ENCODE results near the gene ZSCAN1.

The ZSCAN1 gene

DNA sequence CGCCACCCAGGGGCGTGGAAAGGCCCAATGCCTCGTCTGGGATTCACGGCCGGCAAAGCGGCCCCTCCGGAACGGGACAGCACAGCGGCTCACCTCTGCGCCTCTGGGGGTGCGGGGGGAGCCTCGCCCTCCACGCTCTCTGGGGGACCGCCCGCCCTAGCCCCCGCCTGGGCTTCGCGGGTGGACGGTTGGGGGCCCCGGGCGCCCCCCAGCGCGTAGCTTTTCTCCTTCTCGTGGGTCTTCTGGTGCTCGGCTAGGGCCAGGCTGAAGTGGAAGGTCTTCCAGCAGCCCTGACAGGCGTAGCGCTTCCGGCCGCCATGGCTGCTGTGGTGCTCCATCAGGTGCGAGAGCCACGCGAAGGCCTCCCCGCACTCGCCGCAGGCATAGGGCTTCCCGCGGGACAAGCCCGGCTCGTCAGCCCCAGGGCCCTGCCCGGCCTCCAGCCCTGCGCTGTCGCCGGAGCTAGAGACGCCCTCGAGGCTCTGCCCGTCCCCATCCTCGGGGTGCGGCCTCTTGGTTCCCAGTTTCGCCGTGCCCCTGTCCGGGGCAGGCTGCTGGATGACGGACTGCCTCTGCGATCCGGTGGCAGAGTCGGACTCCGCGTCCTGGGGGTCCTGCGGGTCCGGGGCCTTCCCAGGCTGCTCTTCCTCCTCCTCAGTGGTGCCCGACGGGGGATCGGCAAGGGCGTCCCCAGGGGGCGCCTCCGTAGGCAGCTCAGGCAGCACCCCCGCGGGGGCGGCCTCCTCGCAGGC lies 50.9 kb downstream of the ZSCAN1 start:
- no peak for DNase-seq

- no peak for DNase-seq
Observed at GRCh38 chr19:58085348-58085875, 51.6 kb downstream of the ZSCAN1 start.

DNA sequence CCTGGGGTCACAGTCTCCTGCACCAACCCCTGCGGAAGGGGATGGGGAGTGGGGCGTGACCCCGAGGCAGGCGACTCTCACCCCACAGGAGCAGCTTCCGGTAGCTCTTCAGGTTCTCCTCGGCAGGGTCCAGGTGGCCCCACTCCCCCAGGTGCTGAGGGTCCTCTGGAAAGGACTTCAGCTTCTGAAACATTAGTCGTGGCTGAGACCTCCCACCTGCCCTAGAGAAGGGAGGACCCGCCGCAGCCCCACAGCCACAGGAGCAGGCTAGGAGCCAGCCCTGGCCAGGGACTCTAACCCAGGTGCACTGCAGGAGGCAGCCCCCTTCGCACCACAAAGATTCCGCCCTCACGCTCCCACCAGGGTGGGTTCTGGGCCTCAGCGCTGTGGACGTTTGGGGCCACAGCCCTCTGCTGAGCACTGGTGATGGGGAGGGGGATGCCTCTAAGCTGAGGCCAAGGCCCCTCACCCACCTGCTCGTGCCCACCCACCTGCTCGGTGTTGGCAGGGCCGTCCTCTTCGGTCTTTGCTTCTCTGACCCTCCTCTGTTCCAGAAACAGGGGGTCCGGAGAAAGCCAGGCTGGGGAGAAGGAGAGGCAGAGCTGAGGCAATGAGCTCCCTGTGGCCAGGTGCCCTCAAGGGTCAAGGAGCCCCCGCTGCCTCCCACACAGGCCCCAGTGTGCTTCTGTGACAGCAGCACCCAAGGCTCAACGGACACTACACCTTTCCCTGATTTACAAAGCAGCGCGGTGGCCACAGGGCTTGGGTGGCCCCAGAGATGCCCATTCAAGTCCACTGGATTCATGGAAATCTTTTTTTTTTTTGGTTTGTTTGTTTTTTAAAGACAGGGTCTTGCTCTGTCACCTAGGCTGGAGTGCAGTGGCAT lies 53.2 kb downstream of the ZSCAN1 start:
- DNase-seq = no peak

- no peak for DNase-seq
Observed at GRCh38 chr19:58088521-58089052, 54.8 kb downstream of the ZSCAN1 start.

DNA sequence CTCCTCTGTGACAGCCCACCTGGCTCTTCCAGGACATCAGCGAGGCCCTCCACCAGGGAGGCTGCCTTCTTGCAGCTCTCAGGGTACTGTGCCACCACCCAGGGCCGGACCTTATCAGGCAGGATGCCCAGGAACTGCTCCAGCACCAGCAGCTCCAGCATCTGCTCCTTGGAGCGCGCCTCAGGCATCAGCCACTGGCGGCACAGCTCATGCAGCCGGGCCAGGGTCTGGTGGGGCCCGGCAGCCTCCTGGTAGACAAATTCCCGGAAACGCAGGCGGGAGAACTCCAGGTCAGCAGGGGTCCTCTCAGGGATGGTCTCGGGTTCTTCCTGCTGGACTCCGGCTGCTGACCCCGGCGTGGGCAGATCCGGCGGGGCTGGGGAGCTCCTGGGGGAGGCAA lies 56.0 kb downstream of the ZSCAN1 start:
- DNase-seq = no peak

- no peak for DNase-seq
Observed at GRCh38 chr19:58091251-58091995, 57.6 kb downstream of the ZSCAN1 start.

GRCh38 chr19:58093071-58093470 lies 59.2 kb downstream of the ZSCAN1 start:
- no peak for DNase-seq

GRCh38 chr19:58095328-58095727 lies 61.5 kb downstream of the ZSCAN1 start:
- no peak for DNase-seq

- no peak for DNase-seq
Observed at GRCh38 chr19:58096884-58097283, 63.1 kb downstream of the ZSCAN1 start.

GRCh38 chr19:58097349-58097748 lies 63.5 kb downstream of the ZSCAN1 start:
- DNase-seq = no peak

DNA sequence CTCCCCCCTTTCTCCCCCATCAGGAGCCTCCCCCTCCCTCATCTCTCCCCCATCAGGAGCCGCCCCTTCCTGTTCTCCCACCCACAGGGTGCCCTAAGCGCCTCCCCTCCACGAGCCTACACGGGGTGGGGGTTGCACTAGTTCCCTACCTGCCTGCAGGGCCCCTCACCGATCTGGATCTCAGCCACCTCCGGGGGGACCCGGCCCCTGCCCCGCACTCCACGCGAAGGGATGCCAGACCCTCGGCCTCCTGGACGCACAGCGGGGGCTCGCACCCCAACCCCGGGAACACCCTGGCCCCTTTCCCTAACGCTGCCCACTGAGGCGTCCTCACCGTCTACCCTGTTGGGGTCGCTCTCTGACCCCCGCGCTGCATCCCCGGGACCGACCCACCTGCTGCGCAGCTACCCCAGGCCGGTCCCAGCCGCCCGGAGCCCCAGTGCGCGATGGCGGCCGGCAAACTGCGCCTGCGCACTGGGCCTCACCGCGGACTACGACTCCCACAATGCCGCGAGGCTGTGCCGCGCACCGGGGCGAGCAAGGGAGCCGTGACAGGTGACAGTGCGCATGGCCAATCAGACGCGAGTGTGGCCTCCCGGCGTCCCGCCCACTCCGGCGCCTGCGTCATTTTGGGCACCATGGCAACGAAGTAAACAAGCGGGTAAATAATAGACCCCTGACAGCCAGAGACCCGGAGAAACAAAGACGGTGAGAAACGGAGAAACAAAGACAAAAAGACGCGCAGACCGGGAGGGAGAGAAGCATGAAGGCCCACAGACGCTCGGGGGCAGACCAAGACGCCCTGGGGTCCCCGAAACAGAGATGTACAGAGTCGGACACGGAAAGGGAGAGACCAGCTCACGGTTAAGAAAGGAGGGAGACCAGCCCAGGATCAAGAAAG lies 64.2 kb downstream of the ZSCAN1 start, which contains the start of gene ZSCAN18:
TSS of gene ZSCAN18 (minus strand) at position 451 of the 901 bp plus-strand sequence. CDS start 7,964 bp downstream, outside the sequence.
- peak; percentile 99 for DNase-seq

DNA sequence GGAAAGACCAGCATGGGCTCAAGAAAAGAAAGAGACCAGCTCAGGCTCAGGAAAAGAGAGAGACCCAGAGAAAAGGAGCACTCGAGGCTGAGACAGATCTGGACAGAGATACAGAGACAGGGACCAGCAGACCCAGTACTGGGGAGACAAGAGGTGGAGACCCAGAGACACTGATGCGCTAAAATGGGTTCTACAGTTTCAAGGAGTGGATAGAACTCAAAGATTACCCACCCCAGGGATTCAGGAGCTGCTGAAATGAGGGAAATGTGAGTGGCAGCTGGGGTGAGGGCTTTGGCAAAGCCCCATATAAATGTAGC lies 64.8 kb downstream of the ZSCAN1 start:
- DNase-seq = no peak
